ENCODE results near the gene MCC. TPM values are rescaled to one million over a fixed set of nuclear protein-coding genes. Genes with fewer than 3 reads are reported as not detected.

Gene MCC
- total and polyA plus RNA-seq, 2 experiments from 2014 or later, result 3.4 to 8.8 TPM

DNA sequence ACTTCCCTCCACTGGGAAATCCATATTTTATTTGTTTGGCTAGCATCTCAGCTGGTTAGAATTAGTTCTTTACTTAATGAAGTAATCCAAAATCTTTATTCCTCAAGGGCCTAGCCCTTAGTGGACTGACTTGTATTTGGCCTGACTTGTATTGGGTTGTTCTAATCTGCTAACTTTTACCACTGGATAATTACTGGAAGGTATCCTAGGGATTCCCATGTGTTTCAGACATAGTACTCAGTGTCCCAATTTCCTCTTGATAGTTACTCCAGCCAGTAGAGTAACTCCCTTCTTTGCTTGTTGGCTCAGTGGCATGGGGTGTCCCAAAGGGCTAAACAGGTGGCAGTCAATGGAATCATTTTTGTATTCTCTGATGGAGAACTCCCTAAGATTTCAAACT lies 355.7 kb downstream of the MCC start:
- Histone ChIP-seq H4K20me1 (ENCODE audit: insufficient read depth) (no peaks in the 10 kb centered on the region), H3K4me3 (no peak overlapping the region), H3K9me2 (ENCODE audit: insufficient read depth) (no peaks in the 10 kb centered on the region), H2AFZ (no peak overlapping the region), H3K36me3 (ENCODE audit: low read depth) (no peaks in the 10 kb centered on the region), H3F3A (ENCODE audit: insufficient read depth) (no peaks in the 10 kb centered on the region), H3K9me3 (ENCODE audit: low read depth) (no peaks in the 10 kb centered on the region), H3K27me3 (replicated peaks; ENCODE audit: insufficient read depth) (no peaks in the 10 kb centered on the region), H3K9ac (no peak overlapping the region), H3K27ac (no peak overlapping the region), H3K4me2 (ENCODE audit: unreplicated experiment) (no peak overlapping the region), H3K79me2 (ENCODE audit: insufficient read depth) (no peaks in the 10 kb centered on the region), H3K4me1 (ENCODE audit: insufficient read depth) (no peaks in the 10 kb centered on the region)
- DNase-seq, result no peak
- in situ Hi-C loops (cut with MboI), result no loop called here
- no peak for TF ChIP-seq EZH2 (IDR thresholded peaks at IDR 0.05; ENCODE audit: insufficient read depth, poor library complexity, severe bottlenecking)
- no peak for TF ChIP-seq EZH2phosphoT487 (IDR thresholded peaks at IDR 0.05; ENCODE audit: insufficient read depth, low read depth)

- no peak overlapping the region for H2AFZ ChIP-seq
- no peaks in the 10 kb centered on the region for H4K20me1 ChIP-seq (ENCODE audit: insufficient read depth)
- DNase-seq, result no peak
- TF ChIP-seq EZH2phosphoT487 (IDR thresholded peaks at IDR 0.05; ENCODE audit: insufficient read depth, low read depth) (no peak), EZH2 (IDR thresholded peaks at IDR 0.05; ENCODE audit: insufficient read depth, poor library complexity, severe bottlenecking) (no peak)
- H3F3A ChIP-seq (ENCODE audit: insufficient read depth), result no peaks in the 10 kb centered on the region
- H3K4me2 ChIP-seq (ENCODE audit: unreplicated experiment), result no peak overlapping the region
- H3K9ac ChIP-seq, result no peak overlapping the region
- no peak overlapping the region for H3K4me3 ChIP-seq
- no peaks in the 10 kb centered on the region for H3K9me2 ChIP-seq (ENCODE audit: insufficient read depth)
- WGBS, 2 experiments (ENCODE audit: low coverage in 1 of 2, low lambda C conversion rate in 2 of 2, missing lambda C conversion rate in 2 of 2), result 42 to 44% methylated on average over 2 of the region's 2 CpGs
- in situ Hi-C loops (cut with MboI), result no loop called here
- no peaks in the 10 kb centered on the region for H3K9me3 ChIP-seq (ENCODE audit: low read depth)
- H3K27me3 ChIP-seq (replicated peaks; ENCODE audit: insufficient read depth), result no peaks in the 10 kb centered on the region
- no peaks in the 10 kb centered on the region for H3K79me2 ChIP-seq (ENCODE audit: insufficient read depth)
- no peaks in the 10 kb centered on the region for H3K4me1 ChIP-seq (ENCODE audit: insufficient read depth)
- H3K36me3 ChIP-seq (ENCODE audit: low read depth), result no peaks in the 10 kb centered on the region
- H3K27ac ChIP-seq, result no peak overlapping the region
Measured at GRCh38 chr5:113128641-113129330, 359.5 kb downstream of the MCC start.

DNA sequence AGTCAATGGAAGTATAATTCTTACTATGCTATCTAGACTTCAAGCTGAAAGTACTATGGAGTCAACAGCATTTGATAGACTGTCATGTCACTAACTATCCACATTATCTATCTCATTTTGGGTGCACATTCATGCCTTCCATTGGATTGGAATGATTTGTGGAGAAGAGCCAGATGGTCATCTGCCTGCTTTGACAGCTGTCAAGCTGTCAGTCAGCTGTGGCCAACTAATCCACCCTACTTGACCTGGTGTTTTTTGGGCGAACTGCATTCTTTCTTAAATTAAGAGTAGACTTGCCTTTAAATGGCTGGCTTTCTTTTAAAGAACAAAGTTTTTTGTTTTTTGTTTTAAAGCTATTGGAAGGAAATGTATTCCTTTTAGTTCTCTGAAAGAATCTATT lies 360.2 kb downstream of the MCC start:
- WGBS, 2 experiments (ENCODE audit: low coverage in 1 of 2, low lambda C conversion rate in 2 of 2, missing lambda C conversion rate in 2 of 2), result 74 to 78% methylated on average over 1 of the region's 1 CpG
- Histone ChIP-seq H3K27ac (no peak overlapping the region), H3K4me1 (ENCODE audit: insufficient read depth) (peaks cover 1% of the 10 kb centered on the region; the same call in 1 of the 2 replicates), H3F3A (ENCODE audit: insufficient read depth) (peaks cover 4% of the 10 kb centered on the region), H3K9ac (no peak overlapping the region), H3K36me3 (ENCODE audit: low read depth) (no peaks in the 10 kb centered on the region), H3K4me2 (ENCODE audit: unreplicated experiment) (no peak overlapping the region), H3K9me2 (ENCODE audit: insufficient read depth) (no peaks in the 10 kb centered on the region), H3K27me3 (replicated peaks; ENCODE audit: insufficient read depth) (no peaks in the 10 kb centered on the region), H3K9me3 (ENCODE audit: low read depth) (no peaks in the 10 kb centered on the region), H3K79me2 (ENCODE audit: insufficient read depth) (no peaks in the 10 kb centered on the region), H4K20me1 (ENCODE audit: insufficient read depth) (no peaks in the 10 kb centered on the region), H3K4me3 (no peak overlapping the region), H2AFZ (no peak overlapping the region)
- in situ Hi-C loops (cut with MboI), result no loop called here
- TF ChIP-seq EZH2 (IDR thresholded peaks at IDR 0.05; ENCODE audit: insufficient read depth, poor library complexity, severe bottlenecking) (no peak), EZH2phosphoT487 (IDR thresholded peaks at IDR 0.05; ENCODE audit: insufficient read depth, low read depth) (no peak)
- no peak for DNase-seq

GRCh38 chr5:113127021-113127420 lies 361.2 kb downstream of the MCC start:
- H3K79me2 ChIP-seq (ENCODE audit: insufficient read depth), result no peaks in the 10 kb centered on the region
- H3K4me2 ChIP-seq (ENCODE audit: unreplicated experiment), result no peak overlapping the region
- DNase-seq, result no peak
- no peaks in the 10 kb centered on the region for H3K36me3 ChIP-seq (ENCODE audit: low read depth)
- H3K4me1 ChIP-seq (ENCODE audit: insufficient read depth), result peaks cover 11% of the 10 kb centered on the region
- no peaks in the 10 kb centered on the region for H3K9me3 ChIP-seq (ENCODE audit: low read depth)
- no peaks in the 10 kb centered on the region for H4K20me1 ChIP-seq (ENCODE audit: insufficient read depth)
- WGBS, 2 experiments (ENCODE audit: low coverage in 1 of 2, low lambda C conversion rate in 2 of 2, missing lambda C conversion rate in 2 of 2), result 72 to 74% methylated on average over 4 of the region's 4 CpGs
- no peak overlapping the region for H3K27ac ChIP-seq
- H2AFZ ChIP-seq, result no peak overlapping the region
- no peaks in the 10 kb centered on the region for H3K27me3 ChIP-seq (replicated peaks; ENCODE audit: insufficient read depth)
- in situ Hi-C loops (cut with MboI), result no loop called here
- H3K9ac ChIP-seq, result no peak overlapping the region
- peaks cover 12% of the 10 kb centered on the region for H3F3A ChIP-seq (ENCODE audit: insufficient read depth)
- H3K4me3 ChIP-seq, result no peak overlapping the region
- H3K9me2 ChIP-seq (ENCODE audit: insufficient read depth), result no peaks in the 10 kb centered on the region
- TF ChIP-seq EZH2phosphoT487 (IDR thresholded peaks at IDR 0.05; ENCODE audit: insufficient read depth, low read depth) (no peak), EZH2 (IDR thresholded peaks at IDR 0.05; ENCODE audit: insufficient read depth, poor library complexity, severe bottlenecking) (no peak)

DNA sequence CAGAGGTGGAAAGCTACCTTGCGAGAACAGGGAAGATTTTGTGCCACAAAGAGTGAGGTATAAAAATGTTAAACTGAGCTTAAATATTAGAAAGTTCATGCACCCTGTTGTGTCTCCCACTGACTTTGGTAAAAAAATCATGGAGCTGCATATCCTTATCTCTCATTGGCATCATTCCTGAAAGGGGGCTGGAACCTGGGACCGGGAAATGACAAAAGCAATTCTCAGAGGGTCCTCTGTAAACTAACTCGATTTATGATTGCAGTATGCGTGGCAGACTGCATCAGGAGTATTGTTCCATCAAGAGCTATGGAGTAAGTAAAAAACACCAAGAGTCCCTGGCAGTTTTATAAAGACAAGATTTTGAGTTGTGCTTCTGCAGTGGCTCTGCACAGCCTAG lies 362.9 kb downstream of the MCC start:
- Histone ChIP-seq H3K4me3 (no peak overlapping the region), H4K20me1 (ENCODE audit: insufficient read depth) (no peaks in the 10 kb centered on the region), H3K9me2 (ENCODE audit: insufficient read depth) (no peaks in the 10 kb centered on the region), H3K27me3 (replicated peaks; ENCODE audit: insufficient read depth) (no peaks in the 10 kb centered on the region), H3K27ac (no peak overlapping the region), H3K79me2 (ENCODE audit: insufficient read depth) (no peaks in the 10 kb centered on the region), H3K9me3 (ENCODE audit: low read depth) (no peaks in the 10 kb centered on the region), H3K4me1 (ENCODE audit: insufficient read depth) (peaks cover 18% of the 10 kb centered on the region), H3K9ac (no peak overlapping the region), H3F3A (ENCODE audit: insufficient read depth) (peaks cover 20% of the 10 kb centered on the region), H2AFZ (no peak overlapping the region), H3K4me2 (ENCODE audit: unreplicated experiment) (no peak overlapping the region), H3K36me3 (ENCODE audit: low read depth) (no peaks in the 10 kb centered on the region)
- TF ChIP-seq EZH2phosphoT487 (IDR thresholded peaks at IDR 0.05; ENCODE audit: insufficient read depth, low read depth), result no peak
- no peak for DNase-seq
- in situ Hi-C loops (cut with MboI), result no loop called here
- WGBS, 2 experiments (ENCODE audit: low coverage in 1 of 2, low lambda C conversion rate in 2 of 2, missing lambda C conversion rate in 2 of 2), result 77 to 84% methylated on average over 4 of the region's 4 CpGs
